ENCODE data around the gene CDH10.

CDH10 gene

DNA sequence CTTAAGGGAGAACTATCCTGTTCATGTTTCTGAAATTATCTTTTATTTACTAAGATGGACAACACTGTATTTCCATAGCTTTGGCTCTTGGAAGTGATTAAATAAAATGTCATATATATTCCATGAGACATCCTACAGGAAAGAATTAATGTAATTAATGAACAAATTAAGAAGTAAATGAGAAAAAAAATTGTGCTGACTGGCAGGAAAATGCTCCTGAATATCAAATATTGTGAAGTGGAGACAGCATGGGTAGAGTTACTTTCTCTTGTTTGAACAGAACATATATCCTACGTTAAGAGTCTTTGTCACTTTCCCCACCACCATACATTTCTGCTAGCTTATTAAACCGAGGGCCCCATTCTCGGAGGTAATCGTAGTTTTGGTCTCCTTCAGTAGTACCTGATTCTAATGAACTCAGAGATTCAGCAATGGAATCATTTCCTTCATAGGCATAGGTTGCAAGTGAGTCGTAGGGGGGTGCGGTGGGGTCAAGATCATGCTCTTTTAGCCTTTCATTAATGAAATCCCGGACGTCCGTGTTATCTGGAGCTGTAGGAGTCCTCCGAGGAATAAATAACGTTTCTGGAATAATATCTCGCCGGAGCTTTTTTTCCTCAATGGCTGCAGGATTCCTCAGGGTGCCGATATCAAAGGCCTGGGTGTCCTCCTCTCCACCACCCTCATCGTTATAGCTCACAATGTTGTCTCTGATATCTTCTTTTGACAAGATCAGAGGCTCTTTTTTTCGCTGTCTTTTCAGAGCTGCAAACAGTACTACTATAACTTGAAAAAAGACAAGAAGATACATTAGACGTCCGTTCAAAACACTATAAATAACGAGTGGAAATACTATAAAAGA lies 157.2 kb downstream of the CDH10 start:
- ATAC-seq (no peak), DNase-seq (no peak)
- Mint-ChIP-seq H3K9me3 (peaks cover 3% of the 10 kb centered on the region), H3K4me1 (no peaks in the 10 kb centered on the region), H3K4me3 (no peak overlapping the region), H3K27me3 (no peaks in the 10 kb centered on the region), H3K36me3 (ENCODE audit: low read depth) (no peaks in the 10 kb centered on the region), H3K27ac (no peak overlapping the region)

DNA sequence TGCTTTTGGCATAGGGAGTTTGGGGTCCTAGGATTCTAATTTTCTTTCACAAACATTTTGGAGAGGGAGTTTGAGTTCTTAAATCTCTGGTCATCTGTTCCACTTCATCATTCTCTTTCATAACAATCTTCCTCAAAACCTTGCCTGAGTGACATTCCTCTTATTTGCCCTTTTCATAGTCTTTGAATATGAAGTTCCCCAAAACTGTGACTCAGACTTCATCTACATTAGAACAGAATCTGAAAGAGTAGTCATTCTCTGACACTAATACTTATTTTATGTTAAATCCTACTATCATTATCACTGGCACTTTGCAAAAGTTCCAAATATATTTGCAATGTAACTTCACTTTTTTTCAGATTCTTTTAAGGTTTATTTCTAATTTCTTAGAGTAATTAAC lies 163.8 kb downstream of the CDH10 start:
- peaks cover 11% of the 10 kb centered on the region for H3K9me3 Mint-ChIP-seq
- H3K4me1 Mint-ChIP-seq, result no peaks in the 10 kb centered on the region
- H3K4me3 Mint-ChIP-seq, result no peak overlapping the region
- no peak for DNase-seq
- H3K27ac Mint-ChIP-seq, result no peak overlapping the region
- no peaks in the 10 kb centered on the region for H3K27me3 Mint-ChIP-seq
- ATAC-seq, result no peak
- H3K36me3 Mint-ChIP-seq (ENCODE audit: low read depth), result no peaks in the 10 kb centered on the region

DNA sequence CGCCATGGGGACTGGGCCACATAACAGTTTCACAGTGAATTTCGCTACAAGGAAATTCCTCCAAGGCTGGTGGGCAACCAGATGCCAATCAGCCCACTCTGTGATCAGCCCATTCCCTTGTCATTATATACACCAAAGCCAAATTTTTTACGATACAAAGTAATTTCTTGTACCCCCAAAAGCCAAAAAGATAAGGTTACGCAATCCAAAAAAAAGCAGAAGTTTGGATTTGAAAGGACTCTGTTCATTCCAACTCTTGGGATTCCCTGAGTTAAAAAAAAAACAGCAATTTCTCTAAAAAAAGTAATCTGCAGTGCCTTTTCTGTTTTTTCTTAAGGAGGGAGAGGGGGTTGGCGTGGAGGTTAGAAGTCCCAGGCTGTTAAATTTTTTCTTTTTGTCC lies 166.8 kb downstream of the CDH10 start:
- Mint-ChIP-seq H3K9me3 (peaks cover 18% of the 10 kb centered on the region), H3K4me1 (no peaks in the 10 kb centered on the region), H3K27ac (no peak overlapping the region), H3K36me3 (ENCODE audit: low read depth) (no peaks in the 10 kb centered on the region), H3K27me3 (no peaks in the 10 kb centered on the region), H3K4me3 (no peak overlapping the region)
- ATAC-seq, result no peak
- DNase-seq, result no peak

DNA sequence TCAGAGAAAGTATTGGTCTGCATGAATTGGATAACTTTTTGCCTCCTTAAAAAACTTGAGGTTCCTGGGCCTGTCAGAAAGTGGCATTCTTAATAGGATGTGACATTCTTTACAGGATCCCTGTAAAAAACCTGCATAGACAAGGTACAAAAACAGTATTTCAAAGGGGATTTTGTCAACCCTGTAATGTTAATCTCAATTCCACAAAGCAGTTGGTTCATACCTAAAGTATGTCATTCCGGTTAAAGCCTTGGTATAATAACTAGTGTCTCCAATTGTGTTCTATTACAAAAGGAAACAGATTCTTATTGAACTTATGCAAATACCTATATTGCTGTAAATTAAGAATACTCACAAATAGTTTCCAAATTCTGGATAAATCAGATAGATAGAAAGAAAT lies 169.7 kb downstream of the CDH10 start:
- H3K36me3 Mint-ChIP-seq (ENCODE audit: low read depth), result no peaks in the 10 kb centered on the region
- H3K4me1 Mint-ChIP-seq, result no peaks in the 10 kb centered on the region
- no peak overlapping the region for H3K4me3 Mint-ChIP-seq
- ATAC-seq (no peak), DNase-seq (no peak)
- no peak overlapping the region for H3K27ac Mint-ChIP-seq
- H3K9me3 Mint-ChIP-seq, result peaks cover 15% of the 10 kb centered on the region
- no peaks in the 10 kb centered on the region for H3K27me3 Mint-ChIP-seq

DNA sequence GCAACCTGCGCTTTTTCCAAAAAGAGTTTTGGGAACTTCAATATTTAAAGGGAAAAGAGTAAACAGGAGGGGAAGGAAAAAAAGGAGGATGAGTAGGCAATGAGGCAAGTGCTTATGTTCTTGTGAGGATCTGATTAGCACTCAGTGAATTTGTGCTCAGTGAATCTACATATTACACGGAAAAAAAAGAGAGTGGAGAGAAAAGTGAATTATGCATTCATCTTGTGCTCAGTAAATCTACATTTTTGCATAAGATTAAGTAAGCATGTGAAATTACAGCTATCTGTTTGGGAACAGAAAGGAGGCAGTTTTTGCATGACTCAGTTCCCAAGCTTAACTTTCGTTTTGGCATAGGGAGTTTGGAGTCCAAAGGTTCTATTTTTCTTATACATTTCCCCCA lies 170.1 kb downstream of the CDH10 start:
- Mint-ChIP-seq H3K27ac (no peak overlapping the region), H3K9me3 (peaks cover 15% of the 10 kb centered on the region), H3K4me3 (no peak overlapping the region), H3K4me1 (no peaks in the 10 kb centered on the region), H3K27me3 (no peaks in the 10 kb centered on the region), H3K36me3 (ENCODE audit: low read depth) (no peaks in the 10 kb centered on the region)
- DNase-seq, result no peak
- ATAC-seq, result no peak

DNA sequence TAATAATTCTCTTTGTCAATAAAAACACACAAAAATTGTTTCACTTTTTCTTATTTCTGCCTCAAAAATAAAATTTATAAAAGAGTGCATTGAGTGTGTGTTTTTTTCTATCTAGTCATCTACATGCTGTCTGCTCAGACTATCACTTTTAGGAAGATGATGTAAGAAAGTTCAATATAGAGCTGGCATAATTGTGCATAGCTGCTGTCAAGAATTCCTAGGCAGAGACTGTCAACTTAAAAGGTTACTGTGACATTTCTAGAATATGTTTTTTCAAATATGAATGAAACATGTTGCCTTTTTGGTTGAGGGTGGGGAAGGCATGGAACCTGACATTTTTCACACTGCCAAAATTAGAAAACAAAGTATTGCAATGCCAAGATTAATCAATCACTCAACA lies 172.3 kb downstream of the CDH10 start:
- Mint-ChIP-seq H3K9me3 (peaks cover 9% of the 10 kb centered on the region), H3K36me3 (ENCODE audit: low read depth) (no peaks in the 10 kb centered on the region), H3K27me3 (no peaks in the 10 kb centered on the region), H3K4me3 (no peak overlapping the region), H3K4me1 (no peaks in the 10 kb centered on the region), H3K27ac (no peak overlapping the region)
- DNase-seq, result no peak
- ATAC-seq, result no peak

DNA sequence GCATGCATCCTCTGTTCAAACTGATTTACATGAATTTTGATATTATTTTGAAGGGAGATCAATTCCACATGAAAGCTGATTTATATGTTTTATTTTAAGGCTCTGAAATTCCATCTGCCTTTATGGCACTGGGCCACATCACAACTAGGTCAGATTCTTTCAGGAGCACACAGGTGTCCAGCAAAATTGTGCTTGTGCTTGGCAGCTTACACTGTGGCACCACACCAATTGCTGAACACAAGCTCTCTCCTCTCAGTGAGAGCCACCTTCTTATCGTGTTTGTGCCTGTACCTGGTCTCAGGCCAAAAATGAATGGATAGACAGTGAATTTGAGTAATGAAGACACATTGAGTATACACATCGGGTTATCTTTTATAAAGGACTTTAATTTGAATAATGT lies 200.4 kb downstream of the CDH10 start:
- Mint-ChIP-seq H3K9me3 (peaks cover 14% of the 10 kb centered on the region), H3K27me3 (no peaks in the 10 kb centered on the region), H3K4me3 (no peak overlapping the region), H3K36me3 (ENCODE audit: low read depth) (no peaks in the 10 kb centered on the region), H3K4me1 (no peaks in the 10 kb centered on the region), H3K27ac (no peak overlapping the region)
- ATAC-seq (no peak), DNase-seq (no peak)

DNA sequence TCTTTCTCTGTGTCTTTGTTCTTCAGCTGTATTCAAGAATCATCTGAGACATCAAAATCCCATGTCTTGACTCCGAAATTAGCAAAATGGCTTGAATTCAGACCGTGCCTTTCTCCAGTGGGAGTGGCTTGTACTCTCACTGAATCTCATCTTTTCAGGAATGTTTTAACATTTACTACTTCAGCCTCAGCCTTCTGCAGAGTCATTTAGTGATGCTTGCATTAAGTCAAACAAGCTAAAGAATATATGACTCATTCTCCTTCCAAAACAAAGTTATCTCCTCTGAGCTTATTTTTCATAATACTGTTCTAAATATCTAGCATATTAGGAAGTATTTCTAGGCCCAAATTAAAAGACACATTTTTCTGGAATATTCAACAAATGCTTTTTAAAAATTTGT lies 205.3 kb downstream of the CDH10 start:
- Mint-ChIP-seq H3K4me3 (no peak overlapping the region), H3K27ac (no peak overlapping the region), H3K36me3 (ENCODE audit: low read depth) (no peaks in the 10 kb centered on the region), H3K27me3 (no peaks in the 10 kb centered on the region), H3K4me1 (no peaks in the 10 kb centered on the region), H3K9me3 (peaks cover 12% of the 10 kb centered on the region)
- DNase-seq (no peak), ATAC-seq (no peak)
